Stimulated activated CD4-positive, alpha-beta T cell treated with anti-CD3 and anti-CD28 coated beads, Interleukin-1b, Interleukin-23, amount 100 ng/mL, for 4 hours (primary cell): ENCODE data around the gene EPHX1.
"Not testable (repeated sequence)": the region's sequence is repeated elsewhere in the genome, so short reads cannot be mapped to it uniquely, and the experiment has no call there.

Experiments used
- DNase-seq, 2 donors: peaks; one replicate each; pipeline ENCODE4 v3.0.0-alpha.2; 2020; ENCODE audit warnings: low read depth in 2 of 2

EPHX1 gene

GRCh38 chr1:225816643-225817538 is 7.0 kb downstream of the EPHX1 start:
- no peak for DNase-seq

- DNase-seq, result no peak
Measured at GRCh38 chr1:225817611-225818061, 7.7 kb downstream of the EPHX1 start.

GRCh38 chr1:225818229-225818628 is 8.3 kb downstream of the EPHX1 start:
- DNase-seq, result no peak

- no peak for DNase-seq
Measured at GRCh38 chr1:225819346-225820192, 9.6 kb downstream of the EPHX1 start.

GRCh38 chr1:225820522-225821120 is 10.7 kb downstream of the EPHX1 start:
- DNase-seq, result no peak

GRCh38 chr1:225822655-225823403 is 12.9 kb downstream of the EPHX1 start:
- no peak for DNase-seq

GRCh38 chr1:225823811-225824261 is 13.9 kb downstream of the EPHX1 start:
- no peak for DNase-seq

- DNase-seq, result no peak
Measured at GRCh38 chr1:225824533-225824941, 14.6 kb downstream of the EPHX1 start.

- no peak for DNase-seq
Measured at GRCh38 chr1:225825078-225825477, 15.2 kb downstream of the EPHX1 start.

- DNase-seq, result no peak
Measured at GRCh38 chr1:225825607-225826007, 15.7 kb downstream of the EPHX1 start.

- no peak for DNase-seq
Measured at GRCh38 chr1:225827076-225827475, 17.2 kb downstream of the EPHX1 start.

GRCh38 chr1:225828706-225829345 is 18.9 kb downstream of the EPHX1 start:
- DNase-seq, result no peak

GRCh38 chr1:225830841-225831240 is 20.9 kb downstream of the EPHX1 start:
- no peak for DNase-seq

GRCh38 chr1:225834417-225835329 is 24.7 kb downstream of the EPHX1 start:
- no peak for DNase-seq

- DNase-seq, result no peak
Measured at GRCh38 chr1:225835856-225836255, 25.9 kb downstream of the EPHX1 start.

- DNase-seq, result not testable (repeated sequence)
Measured at GRCh38 chr1:225836296-225836695, 26.4 kb downstream of the EPHX1 start.

GRCh38 chr1:225838793-225839192 is 28.9 kb downstream of the EPHX1 start:
- DNase-seq, result no peak

- no peak for DNase-seq
Measured at GRCh38 chr1:225840223-225840610, 30.3 kb downstream of the EPHX1 start.

GRCh38 chr1:225840713-225841112 is 30.8 kb downstream of the EPHX1 start:
- no peak for DNase-seq

GRCh38 chr1:225842074-225842473 is 32.1 kb downstream of the EPHX1 start:
- DNase-seq, result no peak
